ENCODE results near the gene POU2F1. TPM values are rescaled to one million over a fixed set of nuclear protein-coding genes. Genes with fewer than 3 reads are reported as not detected.

The POU2F1 gene
- total RNA-seq, 1 experiment from 2014 or later, result 28.5 TPM

DNA sequence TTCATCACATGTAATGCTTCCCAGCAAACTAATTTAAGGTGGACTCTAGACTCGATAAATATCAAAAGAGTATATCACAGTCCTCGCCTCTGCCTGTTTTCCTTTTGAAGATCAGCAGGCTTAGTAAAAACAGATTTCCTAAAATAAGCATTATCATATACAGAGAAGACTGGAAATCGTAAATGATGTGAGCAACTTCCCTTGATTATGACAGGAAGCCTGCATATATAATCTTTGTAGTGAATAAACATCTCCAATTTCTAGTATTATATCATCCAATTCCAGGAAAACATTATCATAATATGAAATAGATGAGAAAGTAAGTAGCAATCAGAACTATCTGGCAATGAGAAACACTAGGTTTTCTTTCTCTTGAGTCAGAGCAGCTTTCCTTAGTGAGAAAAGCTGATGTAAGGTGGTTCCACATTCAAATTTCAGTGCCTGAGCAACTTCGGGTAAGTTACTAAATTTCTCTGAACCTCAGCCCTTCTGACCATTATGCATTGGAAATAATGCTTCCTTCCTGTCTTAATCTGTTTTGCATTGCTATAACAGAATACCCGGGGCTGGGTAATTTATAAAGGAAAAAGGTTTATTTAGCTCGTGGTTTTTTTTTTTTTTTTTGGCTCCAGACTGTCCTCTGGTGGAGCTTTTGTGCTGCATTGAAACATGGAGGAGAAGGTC is 12.6 kb upstream of the POU2F1 start:
- BruUV-seq (replicated peaks), result no TSS peak
- H4K20me1 ChIP-seq (ENCODE audit: insufficient read depth), result no peaks in the 10 kb centered on the region
- intact Hi-C loops (cut with micrococcal nuclease; ENCODE audit: unreplicated experiment), result loop anchor here (1.0 kb wide), 1 partner anchor 142 kb away; no protein-coding TSS in a partner anchor
- H3K9me2 ChIP-seq (ENCODE audit: insufficient read depth), result no peaks in the 10 kb centered on the region
- ChIA-PET POLR2A (ENCODE audit: unreplicated experiment) (interaction anchor here (0.6 kb wide), 2 partner anchors 126 to 136 kb away, joined by 3 read pairs; no protein-coding TSS in a partner anchor), CTCF (interaction anchor here (0.5 to 0.6 kb wide), 3 partner anchors 142 to 204 kb away, joined by 3 read pairs; no protein-coding TSS in a partner anchor)
- H3F3A ChIP-seq (ENCODE audit: insufficient read depth, low read depth), result no peaks in the 10 kb centered on the region
- peaks cover 13% of the 10 kb centered on the region; the same call in 1 of the 2 replicates for H3K9me3 ChIP-seq (ENCODE audit: insufficient read depth, low read depth)
- peak overlapping the region; percentile 33 for H3K4me2 ChIP-seq
- no peaks in the 10 kb centered on the region for H3K27me3 ChIP-seq (ENCODE audit: insufficient read depth, low read depth)
- no peaks in the 10 kb centered on the region for H3K36me3 ChIP-seq (ENCODE audit: low read depth)
- H3K27ac ChIP-seq, result peak overlapping the region; percentile 13; the same call in 1 of the 2 replicates
- no peak for TF ChIP-seq EZH2 (IDR thresholded peaks at IDR 0.05; ENCODE audit: low read depth)
- TF ChIP-seq, protein P1, sequence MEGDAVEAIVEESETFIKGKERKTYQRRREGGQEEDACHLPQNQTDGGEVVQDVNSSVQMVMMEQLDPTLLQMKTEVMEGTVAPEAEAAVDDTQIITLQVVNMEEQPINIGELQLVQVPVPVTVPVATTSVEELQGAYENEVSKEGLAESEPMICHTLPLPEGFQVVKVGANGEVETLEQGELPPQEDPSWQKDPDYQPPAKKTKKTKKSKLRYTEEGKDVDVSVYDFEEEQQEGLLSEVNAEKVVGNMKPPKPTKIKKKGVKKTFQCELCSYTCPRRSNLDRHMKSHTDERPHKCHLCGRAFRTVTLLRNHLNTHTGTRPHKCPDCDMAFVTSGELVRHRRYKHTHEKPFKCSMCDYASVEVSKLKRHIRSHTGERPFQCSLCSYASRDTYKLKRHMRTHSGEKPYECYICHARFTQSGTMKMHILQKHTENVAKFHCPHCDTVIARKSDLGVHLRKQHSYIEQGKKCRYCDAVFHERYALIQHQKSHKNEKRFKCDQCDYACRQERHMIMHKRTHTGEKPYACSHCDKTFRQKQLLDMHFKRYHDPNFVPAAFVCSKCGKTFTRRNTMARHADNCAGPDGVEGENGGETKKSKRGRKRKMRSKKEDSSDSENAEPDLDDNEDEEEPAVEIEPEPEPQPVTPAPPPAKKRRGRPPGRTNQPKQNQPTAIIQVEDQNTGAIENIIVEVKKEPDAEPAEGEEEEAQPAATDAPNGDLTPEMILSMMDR (conservative IDR thresholded peaks at IDR 0.05), result peak; percentile 46
- H3K4me3 ChIP-seq, result no peak overlapping the region
- H3K4me1 ChIP-seq (replicated peaks; ENCODE audit: insufficient read depth), result peaks cover 19% of the 10 kb centered on the region
- no peak for DNase-seq
- H2AFZ ChIP-seq, result peak overlapping the region; percentile 35; the same call in 1 of the 2 replicates
- H3K79me2 ChIP-seq (ENCODE audit: low read depth), result no peaks in the 10 kb centered on the region

DNA sequence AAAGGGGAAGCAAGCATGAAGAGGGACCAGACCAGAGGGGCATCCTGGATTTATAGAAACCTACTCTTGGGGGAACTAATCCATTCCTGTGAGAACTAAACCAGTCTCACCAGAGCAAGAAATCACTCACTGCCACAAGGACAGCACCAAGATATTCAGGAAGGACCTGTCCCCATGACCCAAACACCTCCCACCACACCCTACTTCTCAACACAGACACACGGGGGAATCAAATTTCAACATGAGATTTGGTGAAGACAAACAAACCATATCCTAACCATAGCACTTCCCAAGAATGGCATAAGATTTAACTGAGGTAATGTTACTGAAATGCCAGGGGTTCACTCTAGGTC is 12.1 kb upstream of the POU2F1 start:
- POLR2A ChIA-PET (ENCODE audit: unreplicated experiment), result interaction anchor here (0.6 kb wide), 2 partner anchors 126 to 137 kb away, joined by 3 read pairs; no protein-coding TSS in a partner anchor

DNA sequence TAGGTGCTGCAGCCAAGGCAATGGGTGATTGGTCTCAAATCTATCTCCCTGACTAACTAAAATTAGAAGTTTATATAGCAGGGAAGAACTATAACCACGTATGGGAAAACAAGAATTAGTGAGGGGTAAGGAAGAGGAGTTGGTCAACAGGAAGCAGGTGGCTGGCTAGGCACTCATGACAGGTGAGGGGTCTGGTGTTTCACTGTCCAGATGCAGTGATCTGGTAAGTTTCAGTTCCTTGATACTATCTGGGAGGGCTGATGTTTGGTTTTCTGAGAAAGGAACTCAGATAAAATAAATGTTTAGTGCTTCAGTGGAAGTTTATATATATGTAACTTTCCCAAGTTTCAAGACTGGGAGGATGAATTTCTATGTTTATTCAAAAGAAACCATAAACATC is 11.6 kb upstream of the POU2F1 start:
- H3K4me2 ChIP-seq, result no peak overlapping the region
- peaks cover 19% of the 10 kb centered on the region for H3K4me1 ChIP-seq (replicated peaks; ENCODE audit: insufficient read depth)
- H3K9me2 ChIP-seq (ENCODE audit: insufficient read depth), result no peaks in the 10 kb centered on the region
- H3K27ac ChIP-seq, result peak overlapping the region; percentile 13; the same call in 1 of the 2 replicates
- CTCF ChIA-PET, result no interaction called here
- H2AFZ ChIP-seq, result no peak overlapping the region
- BruUV-seq (replicated peaks), result no TSS peak
- H3K4me3 ChIP-seq, result no peak overlapping the region
- POLR2A ChIA-PET (ENCODE audit: unreplicated experiment), result no interaction called here
- H3K27me3 ChIP-seq (ENCODE audit: insufficient read depth, low read depth), result no peaks in the 10 kb centered on the region
- H4K20me1 ChIP-seq (ENCODE audit: insufficient read depth), result no peaks in the 10 kb centered on the region
- intact Hi-C loops (cut with micrococcal nuclease; ENCODE audit: unreplicated experiment), result no loop called here
- H3K79me2 ChIP-seq (ENCODE audit: low read depth), result no peaks in the 10 kb centered on the region
- TF ChIP-seq, protein P1 (conservative IDR thresholded peaks at IDR 0.05), result no peak
- no peak for TF ChIP-seq EZH2 (IDR thresholded peaks at IDR 0.05; ENCODE audit: low read depth)
- no peaks in the 10 kb centered on the region for H3F3A ChIP-seq (ENCODE audit: insufficient read depth, low read depth)
- DNase-seq, result no peak
- peaks cover 13% of the 10 kb centered on the region; the same call in 1 of the 2 replicates for H3K9me3 ChIP-seq (ENCODE audit: insufficient read depth, low read depth)
- H3K36me3 ChIP-seq (ENCODE audit: low read depth), result no peaks in the 10 kb centered on the region

More for the DNA sequence above, 12.1 kb upstream of the POU2F1 start:
- peak overlapping the region; percentile 33; the same call in 1 of the 2 replicates for H3K4me2 ChIP-seq
- no TSS peak for BruUV-seq (replicated peaks)
- intact Hi-C loops (cut with micrococcal nuclease; ENCODE audit: unreplicated experiment), result loop anchor here (1.0 kb wide), 1 partner anchor 142 kb away; no protein-coding TSS in a partner anchor
- no peaks in the 10 kb centered on the region for H4K20me1 ChIP-seq (ENCODE audit: insufficient read depth)
- no peaks in the 10 kb centered on the region for H3K27me3 ChIP-seq (ENCODE audit: insufficient read depth, low read depth)
- H3K27ac ChIP-seq, result peak overlapping the region; percentile 13; the same call in 1 of the 2 replicates
- DNase-seq, result peak in 1 of 2 experiments; percentile 60
- H3K9me2 ChIP-seq (ENCODE audit: insufficient read depth), result no peaks in the 10 kb centered on the region
- no peak overlapping the region for H3K4me3 ChIP-seq
- TF ChIP-seq, protein P1 (conservative IDR thresholded peaks at IDR 0.05), result no peak
- no peak for TF ChIP-seq EZH2 (IDR thresholded peaks at IDR 0.05; ENCODE audit: low read depth)
- no peaks in the 10 kb centered on the region for H3K79me2 ChIP-seq (ENCODE audit: low read depth)
- H3K9me3 ChIP-seq (ENCODE audit: insufficient read depth, low read depth), result peaks cover 13% of the 10 kb centered on the region; the same call in 1 of the 2 replicates
- H2AFZ ChIP-seq, result 0 out of 2 replicates have a peak overlapping the region, but pooled peaks have one; percentile 35
- H3K36me3 ChIP-seq (ENCODE audit: low read depth), result no peaks in the 10 kb centered on the region
- CTCF ChIA-PET, result interaction anchor here (0.6 kb wide), 1 partner anchor 203 kb away, joined by 3 read pairs; no protein-coding TSS in a partner anchor
- no peaks in the 10 kb centered on the region for H3F3A ChIP-seq (ENCODE audit: insufficient read depth, low read depth)
- H3K4me1 ChIP-seq (replicated peaks; ENCODE audit: insufficient read depth), result peaks cover 19% of the 10 kb centered on the region
